GM12801 (cell line): Measurements from ENCODE around the gene HSD17B1.

ENCODE experiments used
- CTCF ChIP-seq: IDR thresholded peaks from one replicate; pipeline ENCODE4 v1.5.1; 2011; ENCODE audit warnings: control low read depth; ENCODE audit not compliant: insufficient read length; ENCODE audit errors: extremely low read depth

The HSD17B1 gene

DNA sequence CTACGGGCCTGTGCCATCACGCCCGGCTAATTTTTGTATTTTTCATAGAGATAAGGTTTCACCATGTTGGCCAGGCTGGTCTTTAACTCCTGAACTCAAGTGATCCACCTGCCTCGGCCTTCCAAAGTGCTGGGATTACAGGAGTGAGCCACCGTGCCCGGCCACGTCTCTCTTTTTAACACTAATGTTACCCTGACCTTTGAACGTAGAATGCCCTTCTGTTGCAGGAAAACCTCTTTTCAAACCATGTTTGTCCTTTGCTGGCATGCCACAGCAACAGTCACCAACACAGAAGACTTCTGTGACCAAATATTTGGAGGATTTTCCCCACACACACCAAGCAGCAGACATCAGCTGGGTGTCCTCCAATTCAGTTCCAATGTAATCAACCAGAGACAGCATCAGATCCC is 7.8 kb upstream of the HSD17B1 start:
- no peak for TF ChIP-seq CTCF

DNA sequence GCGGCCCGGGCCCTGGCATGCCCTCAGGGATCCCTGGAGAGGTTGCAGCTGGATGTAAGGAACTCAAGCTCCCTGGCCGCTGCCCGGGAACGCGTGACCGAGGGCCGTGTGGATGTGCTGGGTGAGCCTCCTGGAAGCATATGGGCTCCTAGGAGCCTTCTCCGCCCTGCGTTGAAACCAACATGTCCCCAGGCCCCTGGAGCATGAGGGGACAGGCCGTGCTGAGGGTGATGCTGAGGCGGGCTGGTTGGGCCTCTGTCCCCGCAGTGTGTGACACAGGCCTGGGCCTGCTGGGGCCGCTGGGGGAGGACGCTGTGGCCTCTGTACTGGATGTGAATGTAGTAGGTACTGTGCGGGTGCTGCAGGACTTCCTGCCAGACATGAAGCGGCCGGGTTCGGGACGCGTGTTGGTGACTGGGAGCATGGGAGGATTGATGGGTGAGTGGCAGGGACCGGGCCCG is 5.7 kb upstream of the HSD17B1 start:
- no peak for TF ChIP-seq CTCF

DNA sequence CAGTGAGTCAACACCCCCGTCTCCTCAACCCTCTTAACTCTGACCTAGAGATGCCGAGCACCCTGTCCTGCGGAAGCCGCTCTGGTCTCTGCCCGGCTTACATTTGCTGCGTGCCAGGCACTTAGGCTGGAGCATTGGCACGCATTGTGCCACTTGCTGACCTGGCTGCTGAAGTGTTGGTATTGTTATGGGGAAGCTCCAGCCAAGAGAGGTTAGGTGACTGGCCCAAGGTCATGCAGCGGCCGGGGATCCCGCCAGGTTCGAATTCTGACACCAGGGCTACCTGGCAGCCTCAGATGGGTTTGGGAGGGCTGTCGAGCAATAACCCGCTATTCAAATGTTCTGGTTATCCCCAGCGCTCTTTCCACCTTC is 5.0 kb upstream of the HSD17B1 start:
- no peak for TF ChIP-seq CTCF

GRCh38 chr17:42548070-42548837 is 4.5 kb upstream of the HSD17B1 start:
- TF ChIP-seq CTCF, result no peak

DNA sequence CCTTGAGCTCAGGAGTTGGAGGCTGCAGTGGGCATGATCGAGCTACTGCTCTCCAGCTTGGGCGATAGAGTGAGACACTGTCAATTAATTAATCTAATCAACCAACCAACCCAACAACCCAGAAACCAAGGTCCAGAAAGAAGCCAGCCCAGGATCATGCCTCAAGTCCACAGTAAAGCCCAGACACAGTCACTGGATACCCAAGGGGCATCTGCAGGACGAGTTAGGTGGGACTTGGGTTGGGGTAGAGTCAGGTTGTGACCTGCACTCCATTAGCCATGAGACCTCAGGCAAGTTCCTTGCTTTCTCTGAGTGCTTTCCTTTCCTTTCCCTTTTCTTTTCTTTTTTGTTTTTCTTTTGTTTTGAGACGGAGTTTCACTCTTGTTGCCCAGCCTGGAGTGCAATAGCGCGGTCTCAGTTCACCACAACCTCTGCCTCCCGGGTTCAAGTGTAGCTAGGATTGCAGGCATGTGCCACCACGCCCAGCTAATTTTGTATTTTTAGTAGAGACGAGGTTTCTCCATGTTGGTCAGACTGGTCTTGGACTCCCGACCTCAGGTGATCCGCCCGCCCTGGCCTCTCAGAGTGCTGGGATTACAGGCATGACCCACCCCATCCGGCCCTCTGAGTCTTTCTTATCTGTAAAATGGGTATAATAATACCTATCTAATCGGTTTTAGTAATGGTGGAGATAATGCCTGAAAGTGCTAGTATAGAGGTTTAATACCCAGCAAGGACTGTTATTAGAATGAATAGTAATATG is 3.5 kb upstream of the HSD17B1 start:
- TF ChIP-seq CTCF, result no peak

DNA sequence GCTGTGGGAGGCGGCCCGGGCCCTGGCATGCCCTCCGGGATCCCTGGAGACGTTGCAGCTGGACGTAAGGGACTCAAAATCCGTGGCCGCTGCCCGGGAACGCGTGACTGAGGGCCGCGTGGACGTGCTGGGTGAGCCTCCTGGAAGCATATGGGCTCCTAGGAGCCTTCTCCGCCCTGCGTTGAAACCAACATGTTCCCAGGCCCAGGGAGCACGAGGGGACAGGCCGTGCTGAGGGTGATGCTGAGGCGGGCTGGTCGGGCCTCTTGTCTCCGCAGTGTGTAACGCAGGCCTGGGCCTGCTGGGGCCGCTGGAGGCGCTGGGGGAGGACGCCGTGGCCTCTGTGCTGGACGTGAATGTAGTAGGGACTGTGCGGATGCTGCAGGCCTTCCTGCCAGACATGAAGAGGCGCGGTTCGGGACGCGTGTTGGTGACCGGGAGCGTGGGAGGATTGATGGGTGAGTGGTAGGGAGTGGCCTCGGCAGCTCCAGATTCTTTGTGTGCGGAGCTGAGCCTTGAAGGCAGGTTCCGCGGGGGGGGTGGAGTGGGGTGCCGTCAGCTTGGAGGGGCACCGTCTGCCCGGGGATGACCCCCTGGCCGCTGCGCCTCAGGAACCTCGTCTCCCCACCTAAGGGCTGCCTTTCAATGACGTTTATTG is 567 bp downstream of the HSD17B1 start:
- no peak for TF ChIP-seq CTCF

DNA sequence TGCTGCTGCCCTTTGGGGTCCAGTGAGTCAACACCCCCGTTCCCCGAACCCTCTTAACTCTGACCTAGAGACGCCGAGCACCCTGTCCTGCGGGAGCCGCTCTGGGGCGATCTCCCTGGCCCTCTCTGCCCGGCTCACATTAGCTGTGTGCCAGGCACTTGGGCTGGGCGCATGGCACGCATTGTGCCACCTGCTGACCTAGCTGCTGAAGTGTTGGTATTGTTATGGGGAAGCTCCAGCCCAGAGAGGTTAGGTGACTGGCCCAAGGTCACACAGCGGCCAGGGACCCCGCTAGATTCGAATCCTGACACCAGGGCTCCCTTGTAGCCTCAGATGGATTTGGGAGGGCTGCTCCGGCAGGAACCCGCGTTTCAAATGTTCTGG is 1.1 kb downstream of the HSD17B1 start:
- TF ChIP-seq CTCF, result no peak
